H1 (cell line): ENCODE measurements around the gene HS6ST3. TPM values are rescaled to one million over a fixed set of nuclear protein-coding genes. Genes with fewer than 3 reads are reported as not detected.

Source experiments
- CHD1 ChIP-seq: IDR thresholded peaks from 2 replicates; pipeline ENCODE4 v1.6.1; 2012; ENCODE audit warnings: low read depth, low read length, improper control_type of control experiment
- HDAC2 ChIP-seq, 2 experiments: fragments of 300-600 bp in 1 of 2; sonication (generic) in 1 of 2; IDR thresholded peaks; 2 replicates each; pipeline ENCODE4 v1.6.1; 2011 to 2012; ENCODE audit warnings: low read depth in 2 of 2, low read length in 2 of 2, mild to moderate bottlenecking in 2 of 2, moderate library complexity in 2 of 2, borderline replicate concordance in 1 of 2, inconsistent platforms in 1 of 2
- JUN ChIP-seq: IDR thresholded peaks from 2 replicates; pipeline ENCODE4 v1.6.1; 2011; ENCODE audit warnings: low read depth, mild to moderate bottlenecking, improper control_type of control experiment, low read length
- KDM1A ChIP-seq: fragments of 200-600, 300-600 bp; sonication (generic); IDR thresholded peaks from 2 replicates; pipeline ENCODE4 v1.7.1; 2016; ENCODE audit warnings: mild to moderate bottlenecking, low read length, borderline replicate concordance
- NANOG ChIP-seq: IDR thresholded peaks from 2 replicates; pipeline ENCODE4 v1.6.1; 2011; ENCODE audit warnings: low read length, low read depth, mild to moderate bottlenecking, inconsistent platforms; ENCODE audit not compliant: insufficient read depth, poor library complexity, severe bottlenecking
- SIX5 ChIP-seq: IDR thresholded peaks from 2 replicates; pipeline ENCODE4 v1.6.1; 2011; ENCODE audit warnings: mild to moderate bottlenecking, low read depth, low read length
- polyA plus RNA-seq, 7 experiments: library from polyadenylated mRNA; depleted of rRNA in 3 of 7; stranded (reverse) in 5 of 7; unstranded in 2 of 7; fragments of >200 nt in 5 of 7; fragments of 200-250 nt in 2 of 7; gene quantifications; 1 replicate in 5 of 7; 2 replicates in 1 of 7; 4 replicates in 1 of 7; pipeline versions ENCODE4 v1.2.1 to v1.2.3, GENCODE V29; 2011 to 2013; ENCODE audit warnings: missing spikeins in 2 of 7, mixed read lengths in 2 of 7
- total RNA-seq: library from RNA; stranded (reverse); fragmentation: NEBNext Ultra II Directional; extraction: Animal tissue kit (Norgen Biotek cat#: 25700); gene quantifications from 2 replicates; pipeline ENCODE4 v1.2.1, GENCODE V29; 2021
- TF ChIP-seq, protein P1 (sequence below): fragments of 300-600 bp; sonication (generic); IDR thresholded peaks from 2 replicates; pipeline ENCODE4 v1.7.1; 2012; ENCODE audit warnings: low read length, moderate library complexity, mild to moderate bottlenecking, inconsistent platforms; ENCODE audit not compliant: insufficient replicate concordance
- TF ChIP-seq, protein P2 (sequence below): IDR thresholded peaks from 2 replicates; pipeline ENCODE4 v1.6.1; 2012; ENCODE audit warnings: inconsistent platforms

The HS6ST3 gene
- total and polyA plus RNA-seq, 2 of the 8 experiments (the other 6 are each of a cell fraction or from before 2014, with no cell fraction given), result 0.45 to 1.2 TPM

DNA sequence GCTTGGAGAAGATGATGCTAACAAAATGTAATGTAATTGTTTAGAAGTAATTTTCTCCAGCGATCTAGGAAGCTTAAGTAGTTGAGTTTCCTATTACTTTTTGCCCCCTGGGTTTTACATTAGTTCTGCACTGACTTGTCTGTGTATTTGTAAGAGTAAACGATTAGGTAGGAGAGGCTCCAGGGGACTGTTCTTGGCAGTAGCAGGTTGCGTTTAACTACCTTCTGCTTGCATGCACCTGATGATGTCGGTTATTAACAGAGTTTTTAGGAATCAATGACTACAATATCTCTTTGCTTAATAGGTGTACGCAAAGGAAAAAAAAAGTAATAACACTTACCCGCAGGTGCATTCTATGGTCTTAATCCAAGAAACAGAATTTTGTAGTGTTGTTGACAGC lies 18.4 kb upstream of the HS6ST3 start (continued):
- TF ChIP-seq, protein P1, sequence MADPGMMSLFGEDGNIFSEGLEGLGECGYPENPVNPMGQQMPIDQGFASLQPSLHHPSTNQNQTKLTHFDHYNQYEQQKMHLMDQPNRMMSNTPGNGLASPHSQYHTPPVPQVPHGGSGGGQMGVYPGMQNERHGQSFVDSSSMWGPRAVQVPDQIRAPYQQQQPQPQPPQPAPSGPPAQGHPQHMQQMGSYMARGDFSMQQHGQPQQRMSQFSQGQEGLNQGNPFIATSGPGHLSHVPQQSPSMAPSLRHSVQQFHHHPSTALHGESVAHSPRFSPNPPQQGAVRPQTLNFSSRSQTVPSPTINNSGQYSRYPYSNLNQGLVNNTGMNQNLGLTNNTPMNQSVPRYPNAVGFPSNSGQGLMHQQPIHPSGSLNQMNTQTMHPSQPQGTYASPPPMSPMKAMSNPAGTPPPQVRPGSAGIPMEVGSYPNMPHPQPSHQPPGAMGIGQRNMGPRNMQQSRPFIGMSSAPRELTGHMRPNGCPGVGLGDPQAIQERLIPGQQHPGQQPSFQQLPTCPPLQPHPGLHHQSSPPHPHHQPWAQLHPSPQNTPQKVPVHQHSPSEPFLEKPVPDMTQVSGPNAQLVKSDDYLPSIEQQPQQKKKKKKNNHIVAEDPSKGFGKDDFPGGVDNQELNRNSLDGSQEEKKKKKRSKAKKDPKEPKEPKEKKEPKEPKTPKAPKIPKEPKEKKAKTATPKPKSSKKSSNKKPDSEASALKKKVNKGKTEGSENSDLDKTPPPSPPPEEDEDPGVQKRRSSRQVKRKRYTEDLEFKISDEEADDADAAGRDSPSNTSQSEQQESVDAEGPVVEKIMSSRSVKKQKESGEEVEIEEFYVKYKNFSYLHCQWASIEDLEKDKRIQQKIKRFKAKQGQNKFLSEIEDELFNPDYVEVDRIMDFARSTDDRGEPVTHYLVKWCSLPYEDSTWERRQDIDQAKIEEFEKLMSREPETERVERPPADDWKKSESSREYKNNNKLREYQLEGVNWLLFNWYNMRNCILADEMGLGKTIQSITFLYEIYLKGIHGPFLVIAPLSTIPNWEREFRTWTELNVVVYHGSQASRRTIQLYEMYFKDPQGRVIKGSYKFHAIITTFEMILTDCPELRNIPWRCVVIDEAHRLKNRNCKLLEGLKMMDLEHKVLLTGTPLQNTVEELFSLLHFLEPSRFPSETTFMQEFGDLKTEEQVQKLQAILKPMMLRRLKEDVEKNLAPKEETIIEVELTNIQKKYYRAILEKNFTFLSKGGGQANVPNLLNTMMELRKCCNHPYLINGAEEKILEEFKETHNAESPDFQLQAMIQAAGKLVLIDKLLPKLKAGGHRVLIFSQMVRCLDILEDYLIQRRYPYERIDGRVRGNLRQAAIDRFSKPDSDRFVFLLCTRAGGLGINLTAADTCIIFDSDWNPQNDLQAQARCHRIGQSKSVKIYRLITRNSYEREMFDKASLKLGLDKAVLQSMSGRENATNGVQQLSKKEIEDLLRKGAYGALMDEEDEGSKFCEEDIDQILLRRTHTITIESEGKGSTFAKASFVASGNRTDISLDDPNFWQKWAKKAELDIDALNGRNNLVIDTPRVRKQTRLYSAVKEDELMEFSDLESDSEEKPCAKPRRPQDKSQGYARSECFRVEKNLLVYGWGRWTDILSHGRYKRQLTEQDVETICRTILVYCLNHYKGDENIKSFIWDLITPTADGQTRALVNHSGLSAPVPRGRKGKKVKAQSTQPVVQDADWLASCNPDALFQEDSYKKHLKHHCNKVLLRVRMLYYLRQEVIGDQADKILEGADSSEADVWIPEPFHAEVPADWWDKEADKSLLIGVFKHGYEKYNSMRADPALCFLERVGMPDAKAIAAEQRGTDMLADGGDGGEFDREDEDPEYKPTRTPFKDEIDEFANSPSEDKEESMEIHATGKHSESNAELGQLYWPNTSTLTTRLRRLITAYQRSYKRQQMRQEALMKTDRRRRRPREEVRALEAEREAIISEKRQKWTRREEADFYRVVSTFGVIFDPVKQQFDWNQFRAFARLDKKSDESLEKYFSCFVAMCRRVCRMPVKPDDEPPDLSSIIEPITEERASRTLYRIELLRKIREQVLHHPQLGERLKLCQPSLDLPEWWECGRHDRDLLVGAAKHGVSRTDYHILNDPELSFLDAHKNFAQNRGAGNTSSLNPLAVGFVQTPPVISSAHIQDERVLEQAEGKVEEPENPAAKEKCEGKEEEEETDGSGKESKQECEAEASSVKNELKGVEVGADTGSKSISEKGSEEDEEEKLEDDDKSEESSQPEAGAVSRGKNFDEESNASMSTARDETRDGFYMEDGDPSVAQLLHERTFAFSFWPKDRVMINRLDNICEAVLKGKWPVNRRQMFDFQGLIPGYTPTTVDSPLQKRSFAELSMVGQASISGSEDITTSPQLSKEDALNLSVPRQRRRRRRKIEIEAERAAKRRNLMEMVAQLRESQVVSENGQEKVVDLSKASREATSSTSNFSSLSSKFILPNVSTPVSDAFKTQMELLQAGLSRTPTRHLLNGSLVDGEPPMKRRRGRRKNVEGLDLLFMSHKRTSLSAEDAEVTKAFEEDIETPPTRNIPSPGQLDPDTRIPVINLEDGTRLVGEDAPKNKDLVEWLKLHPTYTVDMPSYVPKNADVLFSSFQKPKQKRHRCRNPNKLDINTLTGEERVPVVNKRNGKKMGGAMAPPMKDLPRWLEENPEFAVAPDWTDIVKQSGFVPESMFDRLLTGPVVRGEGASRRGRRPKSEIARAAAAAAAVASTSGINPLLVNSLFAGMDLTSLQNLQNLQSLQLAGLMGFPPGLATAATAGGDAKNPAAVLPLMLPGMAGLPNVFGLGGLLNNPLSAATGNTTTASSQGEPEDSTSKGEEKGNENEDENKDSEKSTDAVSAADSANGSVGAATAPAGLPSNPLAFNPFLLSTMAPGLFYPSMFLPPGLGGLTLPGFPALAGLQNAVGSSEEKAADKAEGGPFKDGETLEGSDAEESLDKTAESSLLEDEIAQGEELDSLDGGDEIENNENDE, result no peak
- no peak for TF ChIP-seq KDM1A
- no peak for TF ChIP-seq HDAC2 (IDR thresholded peaks at IDR 0.05; ENCODE audit: borderline replicate concordance in 1 of 2, low read depth in 2 of 2, low read length in 2 of 2)
- TF ChIP-seq, protein P2, sequence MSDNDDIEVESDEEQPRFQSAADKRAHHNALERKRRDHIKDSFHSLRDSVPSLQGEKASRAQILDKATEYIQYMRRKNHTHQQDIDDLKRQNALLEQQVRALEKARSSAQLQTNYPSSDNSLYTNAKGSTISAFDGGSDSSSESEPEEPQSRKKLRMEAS, result no peak
- no peak for TF ChIP-seq SIX5
- TF ChIP-seq JUN, result no peak
- TF ChIP-seq NANOG, result no peak
- no peak for TF ChIP-seq CHD1
